ENCODE measurements around the gene MIEN1. TPM values are rescaled to one million over a fixed set of nuclear protein-coding genes. Genes with fewer than 3 reads are reported as not detected.
"Not testable (repeated sequence)": the region's sequence is repeated elsewhere in the genome, so short reads cannot be mapped to it uniquely, and the experiment has no call there.

Gene MIEN1
- total RNA-seq, 1 donor from 2014 or later: 36.4 TPM

DNA sequence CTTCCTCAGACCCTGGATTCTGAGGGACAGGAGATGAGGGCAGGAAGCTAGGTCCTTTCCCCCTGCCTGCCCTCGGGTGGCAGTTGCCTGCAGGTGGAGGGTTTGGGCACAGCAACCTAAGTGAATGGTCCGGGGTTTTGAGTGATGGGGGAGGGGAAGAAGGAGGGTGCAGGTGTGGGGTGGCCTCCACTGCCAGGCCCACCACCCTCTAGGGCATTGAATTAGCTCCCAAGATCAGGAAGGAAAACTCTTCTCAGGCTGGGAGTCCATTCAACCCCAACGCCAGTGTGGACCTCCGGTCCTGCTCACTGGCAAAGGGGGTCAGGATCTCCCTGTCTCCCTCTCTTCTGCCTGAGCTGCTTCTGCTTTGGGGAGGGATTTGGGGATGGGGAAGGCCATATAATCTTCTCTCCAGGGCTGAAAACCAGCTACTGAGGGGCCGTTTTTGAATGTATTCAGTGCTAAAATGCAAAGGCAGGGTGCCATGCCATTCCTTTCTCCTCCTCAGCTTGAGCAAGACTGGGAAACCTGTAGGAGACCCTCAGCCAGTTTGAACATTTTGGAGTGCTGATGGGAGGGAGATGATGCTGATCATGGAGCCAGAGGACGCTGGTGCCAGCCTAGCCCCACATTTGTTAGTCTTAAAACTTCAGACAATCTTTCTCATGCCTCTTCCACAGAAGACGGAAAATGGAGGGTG lies 26.2 kb upstream of the MIEN1 start:
- DNase-seq (ENCODE audit: low spot score): peak; percentile 78

DNA sequence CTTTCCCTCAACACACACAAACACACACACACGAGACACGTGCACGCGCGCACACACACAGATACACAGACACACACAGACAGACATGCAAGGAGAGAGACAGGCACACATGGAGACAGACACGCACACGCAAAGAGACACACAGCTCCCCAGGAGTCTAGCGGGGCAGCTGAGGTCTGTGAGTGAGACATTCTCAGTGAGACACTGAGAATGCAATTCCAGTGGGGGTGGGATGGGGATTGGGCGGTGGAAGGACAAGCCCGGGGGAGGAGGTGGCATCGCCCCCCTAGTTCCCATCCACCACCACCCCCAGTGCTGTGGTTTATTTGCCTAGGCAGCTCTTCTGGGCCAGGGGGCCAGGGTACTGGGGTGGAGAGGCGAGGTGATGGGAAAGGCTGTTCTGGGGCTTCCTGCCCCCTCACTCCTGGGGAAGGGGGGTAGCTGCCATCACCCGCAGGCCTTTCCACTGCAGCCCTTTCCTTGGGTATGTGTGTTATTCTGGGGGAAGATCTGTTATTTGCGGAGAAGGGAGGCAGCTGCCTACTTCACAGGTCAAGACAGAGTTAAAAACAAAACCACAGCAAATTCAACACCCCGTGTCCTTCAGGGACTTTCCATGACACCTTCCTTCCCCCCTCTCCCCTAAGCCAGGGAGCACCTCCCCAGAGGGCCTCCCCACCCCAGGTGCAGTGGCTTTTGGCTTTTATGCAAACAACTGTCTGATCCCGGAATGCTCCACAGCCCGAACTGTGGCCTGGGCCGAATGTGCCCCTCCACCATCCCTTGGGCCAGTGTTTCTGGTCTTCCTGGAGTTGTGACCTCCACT lies 25.4 kb upstream of the MIEN1 start:
- peak; percentile 81 for DNase-seq (ENCODE audit: low spot score)

DNA sequence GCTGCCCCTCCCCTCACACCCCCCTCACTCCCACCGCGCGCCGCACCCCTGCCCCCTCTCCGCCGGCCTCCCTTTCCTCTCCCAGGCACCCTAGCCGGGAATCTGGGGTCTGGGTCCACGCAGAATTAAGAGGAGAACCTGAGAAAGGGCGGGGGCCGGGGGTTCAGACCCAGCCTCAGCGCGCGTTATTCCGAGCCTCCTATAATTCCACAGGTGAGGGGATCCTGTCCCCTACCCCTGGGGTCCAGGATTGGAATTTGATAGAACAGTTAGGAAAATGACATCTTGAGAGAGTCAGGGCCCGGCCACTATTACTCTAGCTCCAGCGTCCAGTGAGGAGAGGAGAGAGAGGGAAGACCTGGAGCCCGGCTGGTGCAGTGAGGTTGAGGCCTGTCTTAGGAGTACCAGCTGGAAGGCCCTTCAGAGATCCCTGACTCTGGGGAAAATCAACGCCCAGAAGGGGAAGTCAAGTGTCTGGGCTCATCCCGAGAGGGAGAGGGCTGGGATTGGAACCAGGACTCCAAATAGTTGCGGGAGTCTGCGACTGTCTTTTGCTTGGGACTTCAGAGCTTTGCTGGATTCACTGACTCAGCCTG lies 24.7 kb upstream of the MIEN1 start:
- peak; percentile 89 for DNase-seq (ENCODE audit: low spot score)

DNA sequence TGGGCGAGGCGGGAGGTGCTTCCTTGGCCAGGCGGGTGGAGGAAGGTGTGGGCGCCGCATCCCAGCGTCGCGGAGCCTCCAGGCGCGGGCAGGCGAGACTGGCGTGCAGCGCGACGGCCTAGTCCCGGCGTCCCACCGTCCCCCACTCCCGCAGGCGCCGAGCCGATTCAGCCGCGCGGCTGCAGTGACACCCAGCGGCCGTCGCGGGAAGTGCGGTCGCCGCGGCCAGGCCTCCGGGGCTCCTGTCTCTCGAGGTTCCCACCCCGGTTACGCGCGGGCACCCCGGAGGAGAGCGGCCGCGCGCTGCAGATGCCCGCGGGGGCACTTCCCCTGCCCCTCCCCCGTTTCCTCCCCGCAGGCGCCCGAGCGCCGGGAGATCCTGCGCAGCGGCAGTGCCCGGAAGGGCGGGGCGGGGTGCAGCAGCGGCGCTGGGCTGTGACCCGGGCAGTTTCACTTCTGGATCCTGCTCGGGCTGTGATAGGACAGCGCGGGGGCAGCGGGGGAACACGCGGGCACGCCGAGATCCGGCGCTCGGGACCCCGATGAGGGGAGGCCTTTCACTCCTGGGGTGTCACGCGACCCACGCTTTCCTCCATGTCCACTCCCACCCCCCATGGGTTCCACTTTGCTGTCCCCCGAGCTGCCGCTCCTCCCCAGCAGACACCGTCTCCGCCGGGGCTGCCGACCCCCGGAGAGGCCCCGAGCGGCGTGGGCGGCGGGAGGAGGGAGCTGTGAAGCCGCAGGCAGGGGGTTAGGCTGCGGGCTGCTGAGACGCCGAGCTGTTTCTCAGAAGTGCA lies 24.0 kb upstream of the MIEN1 start:
- DNase-seq (ENCODE audit: low spot score): peak; percentile 98

DNA sequence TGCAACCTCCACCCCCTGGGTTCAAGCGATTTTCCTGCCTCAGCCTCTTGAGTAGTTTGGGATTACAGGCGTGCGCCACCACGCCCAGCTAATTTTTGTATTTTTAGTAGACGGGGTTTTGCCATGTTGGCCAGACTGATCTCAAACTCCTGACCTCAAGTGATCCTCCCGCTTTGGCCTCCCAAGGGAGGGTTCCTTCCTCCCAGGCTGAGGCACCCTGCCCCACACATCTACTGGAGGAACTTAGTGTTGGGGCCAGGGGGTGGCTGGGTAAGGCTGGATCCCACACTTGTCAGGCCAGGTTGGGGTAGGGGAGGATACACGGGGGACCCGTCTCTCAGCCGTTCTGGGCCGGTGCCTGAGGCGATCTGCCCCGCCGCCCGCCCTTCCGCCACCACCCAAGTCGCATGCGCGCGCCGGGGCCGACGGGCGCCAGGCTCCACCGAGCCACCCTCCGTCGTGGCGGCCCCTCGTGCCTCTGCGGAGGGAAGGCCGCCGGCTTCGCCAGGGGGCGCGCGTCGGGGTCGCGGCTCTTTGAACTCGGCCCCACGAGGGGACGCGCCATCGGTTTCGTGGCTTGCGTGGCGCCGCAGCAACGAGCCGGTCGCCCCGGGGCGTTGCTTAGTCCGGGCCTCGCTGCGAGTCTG lies 23.3 kb upstream of the MIEN1 start:
- DNase-seq (ENCODE audit: low spot score): peak; percentile 90

DNA sequence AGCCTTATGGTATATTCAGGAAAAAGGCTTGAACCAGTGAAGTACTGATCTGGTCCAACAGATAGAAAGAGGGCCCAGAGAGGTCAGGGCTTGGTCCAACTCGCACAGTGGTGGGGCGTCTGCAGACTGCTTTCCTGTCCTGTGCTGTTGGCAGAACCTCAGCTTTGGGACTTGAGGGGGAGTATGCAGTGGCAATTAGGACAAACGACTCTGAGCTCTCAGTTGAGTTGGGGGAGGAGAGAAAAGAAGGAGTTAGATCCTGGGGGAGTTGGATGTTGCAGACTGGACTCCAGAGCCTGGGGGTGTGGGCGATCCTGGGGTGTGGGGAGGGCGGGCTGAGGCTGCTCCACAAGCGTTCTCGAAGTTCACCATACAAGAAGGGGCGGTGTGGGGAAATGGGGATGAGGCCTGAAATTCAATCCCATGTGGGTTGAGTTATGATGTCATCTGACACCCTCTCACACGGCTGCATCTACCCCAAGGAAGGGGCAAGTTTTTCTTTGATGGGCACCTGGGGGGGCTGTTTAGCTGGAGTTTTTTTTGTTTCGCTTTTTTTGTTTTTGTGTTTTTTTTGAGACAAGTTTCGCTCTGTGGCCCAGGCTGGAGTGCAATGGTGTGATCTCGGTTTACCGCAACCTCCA lies 22.0 kb upstream of the MIEN1 start:
- peak; percentile 60 for DNase-seq (ENCODE audit: low spot score)

DNA sequence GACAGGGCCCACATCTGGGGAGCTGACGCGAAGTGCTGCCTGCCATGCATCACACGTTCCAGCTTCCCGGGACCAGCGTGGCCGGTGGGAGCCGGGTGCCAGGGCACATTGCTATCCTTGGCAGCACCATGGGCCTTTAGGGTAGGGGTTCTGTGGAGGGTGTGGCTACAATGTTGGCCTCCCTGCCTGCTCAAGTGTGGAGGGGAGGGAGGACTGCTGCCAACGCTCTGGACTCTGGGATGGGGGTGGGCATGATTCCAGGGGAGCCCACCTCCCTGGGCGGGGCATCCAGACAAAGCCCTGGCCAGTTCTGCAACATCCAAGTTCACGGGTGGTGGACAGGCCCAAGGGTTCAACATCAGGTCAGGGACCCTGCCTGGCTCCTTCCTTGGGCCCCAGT lies 21.3 kb upstream of the MIEN1 start:
- peak; percentile 87 for DNase-seq (ENCODE audit: low spot score)

DNA sequence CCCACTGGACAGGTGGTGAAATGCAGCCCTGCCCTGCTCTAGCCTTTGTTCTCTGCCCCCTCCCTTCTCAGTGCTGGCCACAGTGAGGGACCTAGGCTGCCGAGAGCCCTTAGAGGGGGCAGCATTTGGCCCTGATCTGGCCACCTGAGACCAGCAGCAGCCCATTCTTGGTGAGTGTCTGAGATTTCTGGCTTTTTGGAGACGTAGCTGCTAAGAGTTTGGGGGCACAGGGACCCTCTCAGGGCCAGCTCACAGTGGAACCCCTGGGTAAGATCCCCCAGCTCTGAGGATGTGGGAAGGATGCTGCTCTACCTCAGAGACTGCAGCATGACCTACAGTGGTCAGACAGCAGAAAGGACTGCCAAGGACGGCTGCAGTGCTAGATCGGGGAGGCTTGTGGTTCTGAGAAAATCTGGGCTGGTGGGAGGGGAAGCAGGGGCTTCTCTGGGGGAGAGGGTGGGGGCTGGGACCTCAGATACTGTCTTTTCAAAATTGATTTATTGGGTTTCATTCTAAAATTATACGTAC lies 20.7 kb upstream of the MIEN1 start:
- DNase-seq (ENCODE audit: low spot score): peak; percentile 39

DNA sequence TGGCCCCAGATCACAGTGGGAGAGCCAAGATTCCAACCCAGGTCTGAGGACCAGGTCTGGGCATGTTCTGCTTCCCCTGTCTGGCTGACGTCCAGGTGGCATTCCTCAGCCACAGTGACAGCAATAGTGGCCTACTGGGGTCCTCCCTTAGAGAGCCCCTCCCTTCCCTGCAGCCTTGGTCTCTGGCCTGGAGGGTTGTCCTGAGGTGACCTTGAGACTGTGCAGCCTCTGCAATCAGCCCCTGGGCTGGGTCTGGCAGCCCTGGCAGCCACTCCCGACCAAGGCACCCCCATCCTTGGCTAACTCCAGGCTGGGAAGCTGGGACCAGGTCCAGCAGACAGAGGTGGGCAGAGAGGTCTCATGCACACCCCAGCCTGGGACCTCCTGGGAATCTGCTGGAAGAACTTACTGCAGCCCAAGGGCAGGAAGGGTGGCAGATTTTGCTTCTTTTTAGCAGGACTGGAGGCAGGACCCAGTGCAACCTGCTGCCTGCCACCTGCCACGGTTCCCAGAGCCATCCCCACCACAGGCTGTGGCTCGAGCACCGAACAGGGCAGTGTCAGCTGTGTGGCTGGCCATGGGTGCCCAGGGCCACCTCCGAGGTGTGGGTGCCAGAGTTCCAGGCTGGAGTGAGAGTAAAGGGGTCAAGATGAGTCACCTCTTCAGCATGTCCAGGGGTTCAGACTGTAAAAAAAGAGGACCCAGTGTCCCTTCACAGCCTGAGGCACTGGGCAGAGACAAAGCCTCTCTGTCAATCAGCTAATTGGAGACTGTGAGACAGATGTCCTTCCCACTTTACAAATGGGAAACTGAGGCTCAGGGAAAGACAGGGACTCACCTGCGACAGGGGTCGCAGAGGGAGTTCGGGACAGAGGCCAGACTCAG lies 20.0 kb upstream of the MIEN1 start:
- peak; percentile 84 for DNase-seq (ENCODE audit: low spot score)

DNA sequence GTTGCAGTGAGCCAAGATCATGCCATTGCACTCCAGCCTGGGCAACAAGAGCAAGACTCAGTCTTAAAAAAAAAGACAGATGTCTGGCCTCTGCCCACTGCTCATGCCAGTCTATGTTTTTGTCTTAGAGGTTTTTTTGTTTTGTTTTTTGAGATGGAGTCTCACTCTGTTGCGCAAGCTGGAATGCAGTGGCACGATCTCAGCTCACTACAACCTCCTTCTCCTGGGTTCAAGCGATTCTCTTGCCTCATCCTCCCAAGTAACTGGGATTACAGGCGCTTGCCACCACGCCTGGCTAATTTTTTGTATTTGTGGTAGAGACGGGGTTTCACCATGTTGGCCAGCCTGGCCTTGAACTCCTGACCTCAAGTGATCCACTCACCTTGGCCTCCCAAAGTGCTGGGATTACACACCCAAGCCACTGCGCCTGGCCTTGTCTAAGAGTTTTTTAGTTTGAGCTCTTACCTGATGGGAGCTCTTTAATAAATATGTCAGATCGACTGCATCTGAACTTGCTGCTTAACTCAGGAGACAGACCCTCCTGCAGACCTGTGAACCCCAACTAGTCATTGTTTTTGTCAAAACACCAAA lies 18.2 kb upstream of the MIEN1 start:
- not testable (repeated sequence) for DNase-seq (ENCODE audit: low spot score)

DNA sequence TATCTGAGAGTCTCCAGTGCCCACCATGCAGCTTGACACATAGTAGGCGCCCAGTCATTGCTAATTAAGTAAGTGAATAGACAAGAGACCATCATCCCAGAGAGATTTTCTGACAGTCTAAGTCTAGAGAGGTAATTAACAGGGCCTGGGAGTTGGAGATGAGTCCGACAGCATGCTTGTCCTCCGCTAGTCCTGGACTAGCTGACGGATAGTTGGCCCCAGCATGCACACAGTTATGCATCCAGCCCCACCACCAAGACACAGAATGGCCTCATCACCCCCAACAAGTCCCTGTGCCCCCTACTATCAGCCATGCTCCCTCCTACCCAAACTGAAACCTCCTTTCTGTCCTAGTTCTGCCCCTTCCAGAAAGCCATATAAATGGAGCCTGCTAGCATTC lies 17.4 kb upstream of the MIEN1 start:
- DNase-seq (ENCODE audit: low spot score): no peak

DNA sequence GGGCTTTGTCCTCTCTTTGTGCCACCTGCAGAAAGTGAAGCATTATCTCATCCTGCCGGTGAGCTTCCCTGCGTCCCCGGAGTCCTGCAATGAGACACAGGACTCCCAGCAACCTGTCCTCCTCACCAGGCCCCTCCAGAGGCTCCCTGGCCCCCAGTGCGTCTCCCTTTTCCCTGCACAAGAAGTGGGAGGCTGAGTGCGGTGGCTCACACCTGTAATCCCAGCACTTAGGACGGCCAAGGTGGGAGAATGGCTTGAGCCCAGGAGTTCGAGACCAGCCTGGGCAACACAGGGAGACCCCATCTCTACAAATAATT lies 15.8 kb upstream of the MIEN1 start:
- no peak for DNase-seq (ENCODE audit: low spot score)

DNA sequence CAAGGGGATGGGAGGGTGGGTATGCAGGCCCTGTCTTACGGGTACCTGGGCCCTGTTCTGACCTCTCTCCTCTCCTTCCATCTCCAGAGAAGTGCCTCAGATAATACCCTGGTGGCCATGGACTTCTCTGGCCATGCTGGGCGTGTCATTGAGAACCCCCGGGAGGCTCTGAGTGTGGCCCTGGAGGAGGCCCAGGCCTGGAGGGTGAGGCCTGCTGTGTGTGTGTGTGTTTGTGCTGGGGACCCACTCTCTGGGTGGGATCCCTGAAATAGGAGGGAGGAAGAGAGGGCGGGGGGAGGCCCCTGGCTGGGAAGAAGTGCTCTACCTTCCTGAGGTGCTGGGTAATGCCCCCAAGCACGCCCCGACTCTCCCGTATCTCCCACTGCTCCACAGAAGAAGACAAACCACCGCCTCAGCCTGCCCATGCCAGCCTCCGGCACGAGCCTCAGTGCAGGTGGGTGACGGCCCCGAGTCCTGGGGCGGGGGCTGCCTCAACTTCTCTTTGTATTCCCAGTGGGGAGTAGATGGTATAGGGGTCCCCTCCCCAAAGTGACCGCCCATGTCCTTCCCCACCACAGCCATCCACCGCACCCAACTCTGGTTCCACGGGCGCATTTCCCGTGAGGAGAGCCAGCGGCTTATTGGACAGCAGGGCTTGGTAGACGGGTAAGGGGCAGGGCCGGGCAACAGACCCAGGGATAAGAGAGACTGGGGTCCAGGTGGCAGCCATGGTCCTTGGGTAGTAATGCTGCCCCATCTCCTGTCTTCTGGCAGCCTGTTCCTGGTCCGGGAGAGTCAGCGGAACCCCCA lies 15.2 kb upstream of the MIEN1 start:
- DNase-seq (ENCODE audit: low spot score): no peak

DNA sequence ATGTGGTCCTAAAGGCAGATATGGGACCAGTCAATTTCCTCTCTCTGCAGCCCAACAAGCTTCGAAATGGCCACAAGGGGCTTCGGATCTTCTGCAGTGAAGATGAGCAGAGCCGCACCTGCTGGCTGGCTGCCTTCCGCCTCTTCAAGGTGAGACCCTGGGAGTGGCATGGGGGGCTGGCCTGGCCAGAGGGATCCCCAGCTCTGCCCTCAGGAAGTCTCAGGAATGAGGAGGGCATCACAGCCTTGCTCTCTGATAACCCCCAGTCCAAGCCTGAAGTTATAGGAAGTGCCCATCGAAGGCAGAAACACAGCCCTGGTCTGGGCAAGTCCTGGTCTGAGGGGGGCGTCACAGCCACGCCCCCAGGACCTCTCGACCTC lies 14.5 kb upstream of the MIEN1 start:
- no peak for DNase-seq (ENCODE audit: low spot score)

DNA sequence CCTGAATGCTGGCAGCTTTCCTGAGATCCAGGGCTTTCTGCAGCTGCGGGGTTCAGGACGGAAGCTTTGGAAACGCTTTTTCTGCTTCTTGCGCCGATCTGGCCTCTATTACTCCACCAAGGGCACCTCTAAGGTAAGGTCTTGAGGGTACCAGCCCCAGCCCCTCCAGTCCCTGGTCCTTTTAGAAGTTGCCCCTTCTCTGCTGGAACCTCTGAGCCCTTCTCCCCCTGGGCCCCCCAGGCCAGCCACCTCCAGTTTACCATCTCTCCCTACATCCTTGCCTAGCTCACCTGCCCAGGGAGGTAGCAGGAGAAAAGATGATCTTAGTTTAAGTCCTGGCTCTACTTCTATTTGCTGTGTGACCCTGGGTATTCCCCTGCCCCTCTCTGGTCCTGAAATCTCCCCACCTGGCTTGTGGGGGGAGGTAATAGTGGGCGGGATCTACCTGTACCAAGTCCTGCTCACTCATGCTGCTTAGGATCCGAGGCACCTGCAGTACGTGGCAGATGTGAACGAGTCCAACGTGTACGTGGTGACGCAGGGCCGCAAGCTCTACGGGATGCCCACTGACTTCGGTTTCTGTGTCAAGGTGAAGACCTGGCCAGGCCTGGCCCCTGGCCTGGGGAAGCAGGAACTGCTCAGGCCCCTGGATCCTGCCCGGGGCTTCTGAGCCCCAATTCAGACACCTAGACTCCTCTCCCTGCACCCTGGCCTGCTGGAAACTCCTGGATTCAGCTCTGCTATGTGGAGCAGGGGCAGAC lies 13.9 kb upstream of the MIEN1 start:
- DNase-seq (ENCODE audit: low spot score): no peak

DNA sequence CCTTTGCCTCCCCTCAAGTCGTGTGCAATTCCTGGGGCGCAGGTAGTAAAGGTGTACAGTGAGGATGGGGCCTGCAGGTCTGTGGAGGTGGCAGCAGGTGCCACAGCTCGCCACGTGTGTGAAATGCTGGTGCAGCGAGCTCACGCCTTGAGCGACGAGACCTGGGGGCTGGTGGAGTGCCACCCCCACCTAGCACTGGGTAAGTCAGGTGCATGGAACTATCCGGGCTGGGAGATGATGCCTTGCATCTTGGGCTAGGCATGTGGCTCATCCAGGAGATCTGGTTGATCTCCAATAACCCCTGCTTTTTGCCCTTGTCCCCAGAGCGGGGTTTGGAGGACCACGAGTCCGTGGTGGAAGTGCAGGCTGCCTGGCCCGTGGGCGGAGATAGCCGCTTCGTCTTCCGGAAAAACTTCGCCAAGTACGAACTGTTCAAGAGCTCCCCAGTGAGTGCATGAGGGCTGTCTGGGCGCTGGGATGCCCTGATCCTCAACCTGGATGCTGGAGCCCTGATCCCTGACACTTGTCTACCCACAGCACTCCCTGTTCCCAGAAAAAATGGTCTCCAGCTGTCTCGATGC lies 12.6 kb upstream of the MIEN1 start:
- no peak for DNase-seq (ENCODE audit: low spot score)

All from mesenteric fat pad (tissue), 1 donor.